ENCODE measurements around the gene SEC14L2. TPM values are rescaled to one million over a fixed set of nuclear protein-coding genes. Genes with fewer than 3 reads are reported as not detected.

Gene SEC14L2
- total and polyA plus RNA-seq, 2 of the 4 experiments (the other 2 are of a cell fraction): 38.7 to 54.8 TPM

- Histone ChIP-seq H3K9me3 (ENCODE audit: control insufficient read depth, insufficient read depth, low read length) (no peaks in the 10 kb centered on the region), H3K9me1 (ENCODE audit: insufficient read depth, low read length) (no peaks in the 10 kb centered on the region), H3K36me3 (ENCODE audit: control insufficient read depth, insufficient read depth, low read length) (no peaks in the 10 kb centered on the region), H2AK9ac (replicated peaks; ENCODE audit: low read depth, low read length, poor library complexity) (no peak overlapping the region), H3K79me1 (ENCODE audit: low read depth in 1 of 2, low read length in 2 of 2) (no peaks in the 10 kb centered on the region), H3K27ac (ENCODE audit: insufficient read depth, low read length) (no peak overlapping the region), H4K91ac (ENCODE audit: insufficient read depth, low read depth, low read length) (no peak overlapping the region), H2AK5ac (ENCODE audit: low read depth, low read length) (no peak overlapping the region), H2BK20ac (ENCODE audit: low read depth, low read length) (no peak overlapping the region), H3K9ac (ENCODE audit: low read depth, low read length) (no peak overlapping the region), H4K20me1 (ENCODE audit: insufficient read depth, low read length) (no peaks in the 10 kb centered on the region), H4K5ac (ENCODE audit: low read depth, low read length) (no peak overlapping the region), H3K23ac (ENCODE audit: low read depth, low read length) (no peak overlapping the region), H3K56ac (ENCODE audit: extremely low read depth, insufficient read depth, low read length) (no peak overlapping the region), H2BK15ac (ENCODE audit: low read depth, low read length) (no peak overlapping the region), H3K27me3 (ENCODE audit: control insufficient read depth, insufficient read depth, low read length) (peaks cover 64% of the 10 kb centered on the region), H2AFZ (replicated peaks; ENCODE audit: low read length, poor library complexity) (no peak overlapping the region), H3K4me1 (ENCODE audit: control insufficient read depth, insufficient read depth, low read length) (no peaks in the 10 kb centered on the region), H2BK120ac (ENCODE audit: low read depth, low read length) (no peak overlapping the region), H3K18ac (ENCODE audit: low read depth, low read length) (no peak overlapping the region), H4K8ac (ENCODE audit: low read depth in 2 of 2, low read length in 2 of 2) (no peak overlapping the region), H3K4me3 (ENCODE audit: insufficient read depth, low read depth, low read length) (no peak overlapping the region), H3K4ac (ENCODE audit: low read depth, low read length) (no peak overlapping the region), H3K4me2 (ENCODE audit: low read depth, low read length) (no peak overlapping the region), H3K14ac (replicated peaks; ENCODE audit: low read depth, low read length) (no peak overlapping the region), H2BK5ac (ENCODE audit: low read depth, low read length, poor library complexity, severe bottlenecking) (no peak overlapping the region)
- ATAC-seq (ENCODE audit: low read depth) (no peak), DNase-seq (no peak)
- dilution Hi-C loops (cut with HindIII; ENCODE audit: low sequenced_read_pairs, unreplicated experiment): no loop called here
- CTCF ChIA-PET: no interaction called here
- intact Hi-C loops (cut with micrococcal nuclease): no loop called here
- no CpG with 5 or more reads among the region's 2 CpGs for WGBS, 2 experiments (ENCODE audit: extremely low coverage in 2 of 2, insufficient read length in 1 of 2)
- no TSS peak for BruUV-seq (replicated peaks)
- in situ Hi-C loops (cut with MboI; ENCODE audit: low sequenced_read_pairs): no loop called here
- no peak for TF ChIP-seq CEBPB (IDR thresholded peaks at IDR 0.05; ENCODE audit: low read depth, low read length)
- no peak for TF ChIP-seq MAFK (IDR thresholded peaks at IDR 0.05; ENCODE audit: low read depth, low read length)
- no peak for TF ChIP-seq RFX5 (IDR thresholded peaks at IDR 0.05; ENCODE audit: low read depth, low read length)
- TF ChIP-seq FOS (IDR thresholded peaks at IDR 0.05; ENCODE audit: low read depth, low read length): no peak
- no peak for TF ChIP-seq SMC3 (IDR thresholded peaks at IDR 0.05; ENCODE audit: low read depth, low read length)
- no peak for TF ChIP-seq BHLHE40 (IDR thresholded peaks at IDR 0.05; ENCODE audit: low read depth, low read length)
- TF ChIP-seq CHD1 (IDR thresholded peaks at IDR 0.05; ENCODE audit: low read depth, low read length): no peak
- TF ChIP-seq NFE2L2 (IDR thresholded peaks at IDR 0.05; ENCODE audit: low read depth, low read length): no peak
- no peak for TF ChIP-seq ELK1 (IDR thresholded peaks at IDR 0.05; ENCODE audit: borderline replicate concordance, low read depth, low read length)
- TF ChIP-seq MXI1 (IDR thresholded peaks at IDR 0.05; ENCODE audit: borderline replicate concordance, low read depth, low read length): no peak
- TF ChIP-seq RAD21 (IDR thresholded peaks at IDR 0.05; ENCODE audit: low read length): no peak
- TF ChIP-seq MAZ (IDR thresholded peaks at IDR 0.05; ENCODE audit: borderline replicate concordance, low read depth, low read length): no peak
- TF ChIP-seq POLR2A (IDR thresholded peaks at IDR 0.05; ENCODE audit: low read depth, low read length): no peak
- TF ChIP-seq, protein P1, sequence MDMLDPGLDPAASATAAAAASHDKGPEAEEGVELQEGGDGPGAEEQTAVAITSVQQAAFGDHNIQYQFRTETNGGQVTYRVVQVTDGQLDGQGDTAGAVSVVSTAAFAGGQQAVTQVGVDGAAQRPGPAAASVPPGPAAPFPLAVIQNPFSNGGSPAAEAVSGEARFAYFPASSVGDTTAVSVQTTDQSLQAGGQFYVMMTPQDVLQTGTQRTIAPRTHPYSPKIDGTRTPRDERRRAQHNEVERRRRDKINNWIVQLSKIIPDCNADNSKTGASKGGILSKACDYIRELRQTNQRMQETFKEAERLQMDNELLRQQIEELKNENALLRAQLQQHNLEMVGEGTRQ (IDR thresholded peaks at IDR 0.05; ENCODE audit: low read depth, low read length): no peak
- TF ChIP-seq RCOR1 (IDR thresholded peaks at IDR 0.05; ENCODE audit: insufficient replicate concordance, low read length): no peak
- no peak for TF ChIP-seq CTCF (conservative IDR thresholded peaks at IDR 0.05; ENCODE audit: low read depth, low read length)
- POLR2A ChIA-PET (ENCODE audit: unreplicated experiment): no interaction called here
These were observed 72.3 kb downstream of the SEC14L2 start for GRCh38 chr22:30469165-30469564.
